SU-DHL-6 (cell line): ENCODE measurements around the gene CWC27.
"Not testable (repeated sequence)": the region's sequence is repeated elsewhere in the genome, so short reads cannot be mapped to it uniquely, and the experiment has no call there.

Source experiments
- H2AFZ ChIP-seq: fragments of 200-600 bp; sonication (generic); 2 replicates; pipeline ENCODE4 v1.6.1; 2014; ENCODE audit warnings: low read depth, mild to moderate bottlenecking, moderate library complexity, mixed read lengths, antibody characterized with exemption, low read length; ENCODE audit not compliant: severe bottlenecking
- H3F3A ChIP-seq: fragments of 200-600 bp; shearing (Covaris generic); 2 replicates; pipeline ENCODE4 v1.6.0; 2016; ENCODE audit warnings: antibody characterized with exemption, mild to moderate bottlenecking; ENCODE audit not compliant: insufficient read depth
- H3K27ac ChIP-seq: fragments of 200-600 bp; sonication (generic); 2 replicates; pipeline ENCODE4 v1.5.1; 2016; ENCODE audit warnings: low read depth, mild to moderate bottlenecking, low read length, moderate library complexity, mixed read lengths
- H3K27me3 ChIP-seq: fragments of 200-600 bp; sonication (generic), shearing (Covaris generic); 2 replicates; pipeline ENCODE4 v1.6.0; 2014; ENCODE audit warnings: mild to moderate bottlenecking, low read length
- H3K36me3 ChIP-seq: fragments of 200-600 bp; sonication (generic); 2 replicates; pipeline ENCODE4 v1.6.1; 2014; ENCODE audit warnings: mild to moderate bottlenecking, low read length, mixed read lengths
- H3K4me2 ChIP-seq: fragments of 300-600, 200-600 bp; shearing (Covaris generic), sonication (generic); 2 replicates; pipeline ENCODE4 v1.6.0; 2014; ENCODE audit warnings: low read length, low read depth, mild to moderate bottlenecking; ENCODE audit not compliant: poor library complexity, severe bottlenecking
- H3K4me3 ChIP-seq: fragments of 200-600 bp; sonication (generic); 2 replicates; pipeline ENCODE4 v1.5.1; 2014; ENCODE audit warnings: antibody characterized with exemption, low read length, mild to moderate bottlenecking, mixed read lengths; ENCODE audit not compliant: insufficient read depth, poor library complexity, severe bottlenecking
- H3K79me2 ChIP-seq: fragments of 200-600 bp; sonication (generic); 2 replicates; pipeline ENCODE4 v1.6.1; 2014; ENCODE audit warnings: mild to moderate bottlenecking, low read length, moderate library complexity; ENCODE audit not compliant: insufficient read depth
- H3K9ac ChIP-seq: fragments of 200-600 bp; sonication (generic); 2 replicates; pipeline ENCODE4 v1.7.0; 2014; ENCODE audit warnings: mild to moderate bottlenecking, low read length
- H3K9me2 ChIP-seq: fragments of 200-600 bp; sonication (generic); replicated peaks from 2 replicates; pipeline ENCODE4 v1.6.1; 2014; ENCODE audit warnings: low read length; ENCODE audit not compliant: insufficient read depth
- H3K9me3 ChIP-seq: fragments of 200-600 bp; sonication (generic); 2 replicates; pipeline ENCODE4 v1.6.1; 2014; ENCODE audit warnings: low read length, mixed read lengths; ENCODE audit not compliant: insufficient read depth
- H4K20me1 ChIP-seq: fragments of 200-600 bp; sonication (generic); 2 replicates; pipeline ENCODE4 v1.6.1; 2014; ENCODE audit warnings: low read depth, mild to moderate bottlenecking, antibody characterized with exemption, low read length, moderate library complexity, mixed read lengths
- CTCF ChIP-seq: fragments of 200-600 bp; sonication (generic); IDR thresholded peaks from one replicate; pipeline ENCODE4 v1.5.1; 2017; ENCODE audit warnings: antibody characterized with exemption, mild to moderate bottlenecking, low read length, moderate library complexity; ENCODE audit not compliant: insufficient read depth, poor library complexity, severe bottlenecking
- EZH2phosphoT487 ChIP-seq: fragments of 200-600 bp; sonication (generic), shearing (Covaris generic); conservative IDR thresholded peaks from 2 replicates; pipeline ENCODE4 v1.6.1; 2018; ENCODE audit warnings: mild to moderate bottlenecking, antibody characterized with exemption, low read length, moderate library complexity, mixed read lengths

CWC27 gene

GRCh38 chr5:64818245-64818644 lies 49.5 kb downstream of the CWC27 start:
- H3K36me3 ChIP-seq = no peaks in the 10 kb centered on the region
- no peak overlapping the region for H3K4me2 ChIP-seq
- no peak overlapping the region for H3K9ac ChIP-seq
- H3K4me3 ChIP-seq = no peak overlapping the region
- no peak overlapping the region for H3K27ac ChIP-seq
- no peaks in the 10 kb centered on the region for H3K9me3 ChIP-seq
- no peaks in the 10 kb centered on the region for H3K27me3 ChIP-seq
- no peak overlapping the region for H2AFZ ChIP-seq
- no peaks in the 10 kb centered on the region for H3K9me2 ChIP-seq
- TF ChIP-seq CTCF (no peak), EZH2phosphoT487 (no peak)
- H3K79me2 ChIP-seq = no peaks in the 10 kb centered on the region
- no peaks in the 10 kb centered on the region for H3F3A ChIP-seq
- H4K20me1 ChIP-seq = no peaks in the 10 kb centered on the region

GRCh38 chr5:64819345-64819744 lies 50.6 kb downstream of the CWC27 start:
- H3K4me3 ChIP-seq, H3K9me2 ChIP-seq, H4K20me1 ChIP-seq, H3K27me3 ChIP-seq, H3F3A ChIP-seq, H3K36me3 ChIP-seq, H3K79me2 ChIP-seq, H3K4me2 ChIP-seq, H3K27ac ChIP-seq, H2AFZ ChIP-seq, H3K9ac ChIP-seq, H3K9me3 ChIP-seq: not testable (repeated sequence)

- Histone ChIP-seq H3K27me3 (no peaks in the 10 kb centered on the region), H2AFZ (no peak overlapping the region), H3K4me2 (no peak overlapping the region), H3K36me3 (no peaks in the 10 kb centered on the region), H3F3A (no peaks in the 10 kb centered on the region), H3K79me2 (no peaks in the 10 kb centered on the region), H4K20me1 (no peaks in the 10 kb centered on the region), H3K9ac (no peak overlapping the region), H3K9me3 (no peaks in the 10 kb centered on the region), H3K9me2 (no peaks in the 10 kb centered on the region), H3K4me3 (no peak overlapping the region), H3K27ac (no peak overlapping the region)
- no peak for TF ChIP-seq CTCF
- TF ChIP-seq EZH2phosphoT487 = no peak
These were observed 53.6 kb downstream of the CWC27 start for GRCh38 chr5:64822320-64822719.

GRCh38 chr5:64826541-64826940 lies 57.8 kb downstream of the CWC27 start:
- Histone ChIP-seq H3K36me3 (no peaks in the 10 kb centered on the region), H2AFZ (no peak overlapping the region), H3K79me2 (no peaks in the 10 kb centered on the region), H3K4me2 (no peak overlapping the region), H3K9ac (no peak overlapping the region), H3K4me3 (no peak overlapping the region), H3K27me3 (no peaks in the 10 kb centered on the region), H4K20me1 (no peaks in the 10 kb centered on the region), H3K9me2 (no peaks in the 10 kb centered on the region), H3F3A (no peaks in the 10 kb centered on the region), H3K9me3 (no peaks in the 10 kb centered on the region; the same call in 1 of the 2 replicates), H3K27ac (no peak overlapping the region)
- TF ChIP-seq CTCF (no peak), EZH2phosphoT487 (no peak)
